Ishikawa (cell line): ENCODE data around the gene FADS1.

Experiments used
- CEBPB ChIP-seq: IDR thresholded peaks from 2 replicates; pipeline ENCODE4 v1.6.1; 2012
- EGR1 ChIP-seq: IDR thresholded peaks from 2 replicates; pipeline ENCODE4 v1.6.1; 2012
- EP300 ChIP-seq: IDR thresholded peaks from 2 replicates; pipeline ENCODE4 v1.6.1; 2012; ENCODE audit warnings: borderline replicate concordance
- NFIC ChIP-seq: IDR thresholded peaks from 2 replicates; pipeline ENCODE4 v1.6.1; 2012
- REST ChIP-seq: IDR thresholded peaks from 2 replicates; pipeline ENCODE4 v1.6.1; 2012; ENCODE audit warnings: low read depth, mild to moderate bottlenecking
- TAF1 ChIP-seq: IDR thresholded peaks from 2 replicates; pipeline ENCODE4 v1.6.1; 2012; ENCODE audit warnings: low read depth, mild to moderate bottlenecking
- TCF12 ChIP-seq: IDR thresholded peaks from 2 replicates; pipeline ENCODE4 v1.6.1; 2012; ENCODE audit warnings: low read depth
- YY1 ChIP-seq: IDR thresholded peaks from 2 replicates; pipeline ENCODE4 v1.6.1; 2012; ENCODE audit warnings: low read depth
- ZBTB7A ChIP-seq: IDR thresholded peaks from 2 replicates; pipeline ENCODE4 v1.6.1; 2012; ENCODE audit warnings: low read depth
- TF ChIP-seq, protein P1 (sequence below): IDR thresholded peaks from 2 replicates; pipeline ENCODE4 v1.6.1; 2012

DNA sequence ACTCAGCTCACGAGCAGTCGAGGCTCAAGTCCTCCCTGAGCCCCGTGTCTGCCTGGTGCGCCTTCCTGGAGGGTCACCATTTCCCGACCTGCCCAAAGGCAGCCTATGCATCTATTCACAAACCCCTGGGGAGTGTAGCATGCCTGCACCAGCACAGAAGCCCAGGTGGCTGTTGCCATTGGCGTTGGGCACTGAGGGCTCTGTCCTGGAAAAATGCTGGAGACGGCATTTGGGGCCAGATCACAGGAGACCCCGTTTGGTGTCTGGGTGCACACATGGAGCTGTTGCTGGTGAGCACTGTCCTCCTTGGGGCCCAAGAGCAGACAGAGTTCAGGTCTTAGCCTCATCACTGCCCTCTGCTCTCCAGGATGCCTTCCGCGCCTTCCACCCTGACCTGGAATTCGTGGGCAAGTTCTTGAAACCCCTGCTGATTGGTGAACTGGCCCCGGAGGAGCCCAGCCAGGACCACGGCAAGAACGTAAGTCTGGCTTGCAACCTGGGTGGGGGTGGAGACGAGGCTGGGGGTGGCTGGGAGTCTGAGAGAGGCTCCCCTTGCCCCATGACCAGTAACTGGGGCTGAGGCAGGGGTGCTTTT is 20.7 kb upstream of the FADS1 start:
- TF ChIP-seq EGR1 (no peak), EP300 (no peak), TAF1 (no peak), TCF12 (no peak), NFIC (no peak), YY1 (no peak), CEBPB (no peak), REST (no peak), ZBTB7A (no peak)
- TF ChIP-seq, protein P1, sequence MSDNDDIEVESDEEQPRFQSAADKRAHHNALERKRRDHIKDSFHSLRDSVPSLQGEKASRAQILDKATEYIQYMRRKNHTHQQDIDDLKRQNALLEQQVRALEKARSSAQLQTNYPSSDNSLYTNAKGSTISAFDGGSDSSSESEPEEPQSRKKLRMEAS = no peak
